Myometrial cell (primary cell): ENCODE results near the gene TCL1A. TPM values are rescaled to one million over a fixed set of nuclear protein-coding genes. Genes with fewer than 3 reads are reported as not detected.

Experiments
- total RNA-seq: library from RNA; depleted of rRNA; stranded (reverse); fragments of >200 nt; gene quantifications from 2 replicates; pipeline ENCODE4 v1.2.3, GENCODE V29; 2015

The TCL1A gene
- total RNA-seq = not detected in 2 replicates

GRCh38 chr14:95713596-95714371, at the start of gene TCL1A:
TCL1A (minus strand) TSS chr14:95714125; CDS start chr14:95714066, 59 bp downstream.

GRCh38 chr14:95685978-95686922, 27.7 kb downstream of the TCL1A start, which contains the start of gene TCL1B:
TCL1B (plus strand) TSS chr14:95686426; CDS start chr14:95686468, 42 bp downstream.

Other genes with a start within 250 kb of the TCL1A start
- gene SYNE3, start 197.5 kb downstream of the TCL1A start, total RNA-seq = 4.6 and 5.2 TPM in 2 replicates
- gene GLRX5, start 179.1 kb downstream of the TCL1A start, total RNA-seq = 32.0 and 41.8 TPM in 2 replicates
- gene TCL1B, start 27.7 kb downstream of the TCL1A start, total RNA-seq = not detected in 2 replicates
- not detected in 2 replicates for gene TUNAR, start 162.7 kb upstream of the TCL1A start, total RNA-seq